NCI-H2196 (cell line): ENCODE results near the gene PLP1.

Experiments
- DNase-seq: peaks from one replicate; lab custom pipeline; 2025; ENCODE audit not compliant: unreplicated experiment; lab: John Stamatoyannopoulos, UW

Gene PLP1

DNA sequence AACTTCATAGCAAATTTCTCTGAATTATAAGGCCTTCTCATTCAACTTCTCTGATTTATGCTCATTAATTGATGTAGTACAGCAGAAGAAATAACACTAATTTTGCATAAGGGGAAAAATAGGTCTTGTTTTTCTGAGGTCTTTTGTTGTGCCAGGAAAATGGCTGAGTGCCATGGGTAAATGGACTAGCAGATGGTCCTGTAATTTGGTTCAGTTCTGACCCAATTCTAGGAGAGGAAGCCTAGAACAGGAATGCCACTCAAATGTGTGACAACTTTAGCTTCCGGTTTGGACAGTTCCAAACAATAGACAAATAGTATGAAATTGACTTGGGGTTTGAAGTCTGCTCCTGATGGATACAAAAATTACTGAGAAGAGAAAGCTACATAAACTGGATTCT is 49.2 kb downstream of the PLP1 start:
- DNase-seq, result no peak

DNA sequence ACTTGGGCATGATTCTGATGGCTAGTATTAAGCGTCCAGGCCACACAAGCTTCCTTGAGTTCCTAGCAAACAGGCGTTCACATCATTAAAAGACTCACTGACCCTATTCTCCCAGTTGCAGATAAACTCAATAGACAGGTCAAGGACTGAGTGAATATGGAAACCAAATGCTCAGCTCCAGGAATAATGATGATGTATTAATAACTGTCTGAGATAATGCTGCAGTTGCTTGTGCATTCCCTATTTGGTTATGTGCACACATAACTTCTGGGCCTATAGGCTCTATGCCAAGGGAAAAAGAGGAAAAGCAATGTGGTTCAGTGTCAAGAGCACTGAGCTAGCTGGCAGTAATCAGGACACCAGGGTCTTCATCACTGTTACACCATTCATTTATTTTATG is 51.9 kb downstream of the PLP1 start:
- DNase-seq, result no peak

DNA sequence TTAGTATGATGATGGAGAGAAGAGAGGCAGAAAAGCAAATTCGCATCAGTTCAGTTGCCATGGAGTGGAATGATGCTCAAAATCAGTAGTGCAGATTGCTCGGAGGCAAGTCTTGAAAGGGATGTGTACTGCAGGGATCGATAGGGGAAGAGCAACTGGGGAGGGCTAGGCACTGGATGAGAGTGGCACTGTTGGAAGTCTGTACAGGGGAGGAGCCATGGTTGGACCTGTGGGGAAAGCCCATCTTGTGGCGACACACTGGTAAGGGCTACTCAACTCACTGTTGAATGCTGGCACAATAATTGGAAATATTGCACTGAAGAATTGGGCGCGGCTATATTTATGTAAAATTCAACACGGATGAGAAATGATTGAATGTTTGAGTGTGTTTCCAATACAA is 54.2 kb downstream of the PLP1 start:
- DNase-seq, result no peak

DNA sequence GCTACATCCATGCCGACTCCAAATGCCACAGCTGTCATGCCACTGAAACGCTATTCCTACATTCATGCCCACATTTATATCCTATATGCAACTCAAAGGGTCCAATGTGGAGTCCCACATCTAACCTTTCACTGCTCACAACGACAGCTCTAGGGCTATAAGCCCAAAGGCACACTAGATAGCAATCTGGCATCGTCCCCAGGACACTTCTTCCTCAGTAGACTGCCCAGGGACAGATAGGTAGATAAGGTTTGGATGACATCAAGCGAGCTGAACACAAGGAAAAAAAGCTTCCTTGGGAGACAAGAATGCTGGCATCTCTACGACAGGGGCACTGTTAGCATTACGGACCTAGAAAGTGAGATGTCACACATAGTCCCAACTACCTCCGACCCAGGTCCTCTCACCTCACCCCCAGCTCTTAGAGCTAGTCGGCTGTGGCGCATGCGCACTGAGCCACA is 54.7 kb downstream of the PLP1 start:
- DNase-seq, result no peak

DNA sequence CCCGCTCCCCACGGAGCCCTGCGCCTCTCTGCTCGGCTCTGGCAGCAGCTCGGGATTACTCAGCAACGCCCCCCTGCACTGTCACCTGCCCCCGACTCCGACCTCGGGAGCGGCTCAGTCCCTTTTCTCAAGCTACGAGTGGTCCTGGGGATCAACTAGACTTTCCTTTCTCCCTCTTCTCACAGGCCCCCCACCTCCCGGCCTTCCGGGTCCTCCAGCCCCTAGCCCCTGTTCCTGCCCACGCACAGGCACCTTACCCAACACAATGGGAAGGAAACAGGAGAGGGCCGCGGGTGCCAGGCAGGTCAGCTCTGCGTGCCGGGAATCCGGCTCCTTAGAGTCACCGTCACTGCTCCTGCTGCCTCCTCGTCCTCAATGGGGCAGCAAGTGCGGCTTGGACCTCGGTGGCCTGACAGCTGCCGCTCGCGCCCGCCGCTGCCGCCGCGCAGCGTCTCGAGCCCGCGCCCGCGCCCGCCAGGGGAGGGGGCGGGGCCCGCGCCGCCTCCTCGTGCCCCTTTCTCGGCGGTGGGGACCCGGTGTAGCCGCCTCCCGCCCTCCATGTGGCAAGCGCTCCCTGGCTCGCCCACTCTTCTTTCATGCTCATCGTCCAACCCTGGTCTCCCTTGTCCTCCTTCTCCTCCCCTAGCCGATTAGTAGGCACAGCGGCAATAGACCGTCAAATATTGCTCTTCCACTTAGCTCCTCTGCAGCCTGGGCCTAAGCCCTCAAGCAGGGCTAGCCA is 55.3 kb downstream of the PLP1 start, which contains the start of gene RAB9B:
TSS of gene RAB9B (minus strand) at position 455 of the 742 bp plus-strand sequence. CDS start 6,473 bp downstream, outside the sequence.
- peak; percentile 68 for DNase-seq

DNA sequence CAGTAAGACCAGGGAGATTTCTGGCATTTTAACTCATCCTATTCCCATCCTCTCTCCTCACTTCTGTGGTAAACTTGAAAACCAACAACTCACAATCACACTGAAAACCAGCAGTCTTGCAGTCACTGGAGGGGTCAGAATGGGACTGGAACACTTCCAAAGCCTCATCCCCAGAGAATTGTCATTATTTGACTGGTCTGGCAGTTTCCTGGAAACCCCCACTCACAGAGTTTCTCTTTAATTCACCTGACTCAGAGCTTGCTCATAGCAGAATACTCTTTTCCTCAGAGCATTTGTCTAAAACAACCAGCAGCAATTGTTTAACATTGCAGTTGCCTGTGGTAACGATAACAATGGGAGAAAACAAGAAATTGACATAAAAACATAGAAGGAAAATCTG is 62.8 kb downstream of the PLP1 start:
- DNase-seq, result no peak
